Measurements from ENCODE around the gene UST.
"Not testable (repeated sequence)": the region's sequence is repeated elsewhere in the genome, so short reads cannot be mapped to it uniquely, and the experiment has no call there.

The UST gene

GRCh38 chr6:149093643-149094042 lies 346.8 kb downstream of the UST start:
- no peak overlapping the region for H3K27ac ChIP-seq
- TF ChIP-seq CTCF (IDR thresholded peaks at IDR 0.05) (no peak), ZFX (IDR thresholded peaks at IDR 0.05; ENCODE audit: borderline replicate concordance) (no peak)

- no peak for TF ChIP-seq ZFX (IDR thresholded peaks at IDR 0.05; ENCODE audit: borderline replicate concordance)
- TF ChIP-seq CTCF (IDR thresholded peaks at IDR 0.05): no peak
- no peak overlapping the region for H3K27ac ChIP-seq
Observed at GRCh38 chr6:149094156-149094555, 347.3 kb downstream of the UST start.

GRCh38 chr6:149094934-149095351 lies 348.1 kb downstream of the UST start:
- TF ChIP-seq CTCF (IDR thresholded peaks at IDR 0.05) (no peak), ZFX (IDR thresholded peaks at IDR 0.05; ENCODE audit: borderline replicate concordance) (no peak)
- no peak overlapping the region for H3K27ac ChIP-seq

- no peak for TF ChIP-seq ZFX (IDR thresholded peaks at IDR 0.05; ENCODE audit: borderline replicate concordance)
- TF ChIP-seq CTCF (IDR thresholded peaks at IDR 0.05): no peak
Observed at GRCh38 chr6:149095842-149096241, 349.0 kb downstream of the UST start.

GRCh38 chr6:149097794-149098193 lies 351.0 kb downstream of the UST start:
- H3K27ac ChIP-seq: no peak overlapping the region
- no peak for TF ChIP-seq ZFX (IDR thresholded peaks at IDR 0.05; ENCODE audit: borderline replicate concordance)

More at GRCh38 chr6:149095842-149096241, 349.0 kb downstream of the UST start:
- no peak overlapping the region for H3K27ac ChIP-seq

- no peak overlapping the region for H3K27ac ChIP-seq
- TF ChIP-seq ZFX (IDR thresholded peaks at IDR 0.05; ENCODE audit: borderline replicate concordance): no peak
- no peak for TF ChIP-seq CTCF (IDR thresholded peaks at IDR 0.05)
Observed at GRCh38 chr6:149098700-149099276, 352.0 kb downstream of the UST start.

- TF ChIP-seq ZFX (IDR thresholded peaks at IDR 0.05; ENCODE audit: borderline replicate concordance): no peak
- no peak for TF ChIP-seq CTCF (IDR thresholded peaks at IDR 0.05)
- no peak overlapping the region for H3K27ac ChIP-seq
Observed at GRCh38 chr6:149102324-149102723, 355.5 kb downstream of the UST start.

- not testable (repeated sequence) for H3K27ac ChIP-seq
Observed at GRCh38 chr6:149103950-149104349, 357.1 kb downstream of the UST start.
